Loucy (cell line): ENCODE data around the gene OGFOD3.

Experiments
- H2AFZ ChIP-seq: fragments of 200-600 bp; sonication (generic); 2 replicates; pipeline ENCODE4 v1.6.0; 2016; ENCODE audit warnings: antibody characterized with exemption, mild to moderate bottlenecking, low read length, moderate library complexity
- H3F3A ChIP-seq: fragments of 200-600 bp; 2 replicates; pipeline ENCODE4 v1.6.0; 2016; ENCODE audit warnings: antibody characterized with exemption, low read depth, mild to moderate bottlenecking
- H3K27me3 ChIP-seq: fragments of 200-600 bp; sonication (generic); 2 replicates; pipeline ENCODE4 v1.6.1; 2014; ENCODE audit warnings: low read length, mild to moderate bottlenecking; ENCODE audit not compliant: insufficient read depth, poor library complexity, severe bottlenecking
- H3K36me3 ChIP-seq: fragments of 200-600 bp; sonication (generic); 2 replicates; pipeline ENCODE4 v1.6.1; 2016; ENCODE audit warnings: low read length; ENCODE audit not compliant: insufficient read depth
- H3K4me1 ChIP-seq: fragments of 200-600 bp; sonication (generic); 2 replicates; pipeline ENCODE4 v1.5.1; 2014; ENCODE audit warnings: low read length, mild to moderate bottlenecking; ENCODE audit not compliant: insufficient read depth, poor library complexity, severe bottlenecking
- H3K4me2 ChIP-seq: fragments of 200-600 bp; sonication (generic); 2 replicates; pipeline ENCODE4 v1.6.0; 2014; ENCODE audit warnings: antibody characterized with exemption, low read length, low read depth, mild to moderate bottlenecking; ENCODE audit not compliant: poor library complexity, severe bottlenecking
- H3K4me3 ChIP-seq: fragments of 200-600 bp; sonication (generic); 2 replicates; pipeline ENCODE4 v1.5.1; 2014; ENCODE audit warnings: low read length, mild to moderate bottlenecking, mixed read lengths; ENCODE audit not compliant: poor library complexity, severe bottlenecking
- H3K79me2 ChIP-seq: fragments of 200-600 bp; sonication (generic); 2 replicates; pipeline ENCODE4 v1.6.1; 2014; ENCODE audit warnings: low read length; ENCODE audit not compliant: insufficient read depth
- H3K9ac ChIP-seq: fragments of 200-600 bp; sonication (generic); 2 replicates; pipeline ENCODE4 v1.6.0; 2014; ENCODE audit warnings: mild to moderate bottlenecking, low read depth, low read length, moderate library complexity; ENCODE audit not compliant: poor library complexity, severe bottlenecking
- H3K9me2 ChIP-seq: fragments of 200-600 bp; sonication (generic); replicated peaks from 2 replicates; pipeline ENCODE4 v1.6.1; 2016; ENCODE audit warnings: low read depth, low read length, mixed read lengths
- H3K9me3 ChIP-seq: fragments of 200-600 bp; sonication (generic); 2 replicates; pipeline ENCODE4 v1.6.1; 2014; ENCODE audit warnings: mild to moderate bottlenecking, antibody characterized with exemption, low read length, low read depth; ENCODE audit not compliant: insufficient read depth
- H4K20me1 ChIP-seq: fragments of 200-600 bp; sonication (generic); 2 replicates; pipeline ENCODE4 v1.6.0; 2014; ENCODE audit warnings: antibody characterized with exemption, low read length, mild to moderate bottlenecking; ENCODE audit not compliant: insufficient read depth, poor library complexity, severe bottlenecking
- CTCF ChIP-seq: fragments of 200-600 bp; sonication (generic); conservative IDR thresholded peaks from 2 replicates; pipeline ENCODE4 v1.5.1; 2014; ENCODE audit warnings: mild to moderate bottlenecking, antibody characterized with exemption, low read length
- EZH2phosphoT487 ChIP-seq: fragments of 200-600 bp; IDR thresholded peaks from 2 replicates; pipeline ENCODE4 v1.6.1; 2018; ENCODE audit warnings: antibody characterized with exemption, mild to moderate bottlenecking, moderate library complexity, borderline replicate concordance

Gene OGFOD3

DNA sequence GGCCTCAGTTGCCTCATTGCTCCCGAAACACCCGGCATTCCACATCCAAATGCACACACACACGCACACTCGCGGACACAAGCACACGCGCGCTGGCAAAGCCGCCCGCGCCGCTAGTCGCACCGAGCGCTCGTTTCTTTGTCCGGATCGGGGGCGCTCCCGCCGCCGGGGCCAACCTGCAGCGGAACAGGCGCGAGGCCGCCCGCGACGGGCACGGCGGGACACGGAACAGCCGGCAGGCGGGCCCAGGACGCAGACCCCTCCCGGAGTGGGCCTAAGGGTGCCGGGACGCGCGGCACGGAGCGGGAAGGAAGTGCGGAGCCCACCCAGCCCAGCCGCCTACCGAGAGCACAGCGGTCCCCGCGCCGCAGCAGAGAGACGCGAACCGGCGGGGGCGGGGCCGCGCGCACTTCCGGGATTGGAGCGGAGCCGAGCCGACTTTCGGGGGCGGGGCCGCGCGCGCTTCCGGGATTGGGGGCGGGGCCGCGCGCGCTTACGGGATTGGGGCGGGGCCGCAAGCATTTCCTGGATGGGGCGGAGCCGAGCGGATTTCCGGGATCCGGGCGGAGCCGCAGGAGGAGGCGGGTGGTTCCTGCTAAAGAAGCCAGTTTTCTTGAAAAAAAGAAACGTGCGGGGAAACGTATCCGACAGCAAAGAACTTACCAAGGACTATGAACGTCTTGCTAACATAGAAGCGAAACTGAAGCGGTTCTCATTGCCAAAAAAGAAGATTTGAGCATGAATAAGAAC lies 32.1 kb upstream of the OGFOD3 start, which contains the start of gene CYBC1:
CYBC1 (minus strand) TSS at position 396 of the 750 bp plus-strand sequence. CDS start 1,498 bp downstream, outside the sequence.
- Histone ChIP-seq H2AFZ (0 out of 2 replicates have a peak within 1 kb of the TSS, but pooled peaks have one; percentile 28), H4K20me1 (peaks cover 18% of the 10 kb centered on the region), H3K9me2 (no peaks in the 10 kb centered on the region), H3K4me3 (peak within 1 kb of the TSS; percentile 89), H3K4me2 (peak within 1 kb of the TSS; percentile 94), H3K9me3 (no peaks in the 10 kb centered on the region), H3K9ac (peak within 1 kb of the TSS; percentile 99), H3K79me2 (peaks cover 54% of the 10 kb centered on the region), H3F3A (peaks cover 15% of the 10 kb centered on the region), H3K4me1 (peaks cover 28% of the 10 kb centered on the region), H3K27me3 (no peaks in the 10 kb centered on the region), H3K36me3 (no peaks in the 10 kb centered on the region; the same call in 1 of the 2 replicates)
- no peak for TF ChIP-seq CTCF
- no peak for TF ChIP-seq EZH2phosphoT487

DNA sequence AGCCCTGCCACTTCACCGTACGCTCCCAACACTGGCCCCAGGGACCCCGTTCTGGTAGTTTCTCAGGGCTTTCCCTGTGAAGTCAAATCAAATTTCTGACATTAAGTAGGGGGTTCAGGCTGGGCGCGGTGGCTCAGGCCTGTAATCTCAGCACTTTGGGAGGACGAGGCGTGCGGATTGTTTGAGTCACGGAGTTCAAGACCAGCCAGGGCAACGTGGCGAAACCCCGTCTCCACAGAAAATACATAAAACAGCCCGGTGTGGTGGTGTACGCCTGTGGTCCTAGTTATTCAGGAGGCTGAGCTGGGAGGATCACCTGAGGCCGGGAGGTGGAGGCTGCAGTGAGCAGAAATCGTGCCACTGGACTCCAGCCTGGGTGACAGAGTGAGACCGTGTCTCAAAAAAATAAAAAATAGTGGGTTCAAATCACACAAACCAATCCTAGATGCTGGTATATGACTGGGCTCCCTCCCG lies 31.5 kb upstream of the OGFOD3 start:
- Histone ChIP-seq H3K4me2 (peak overlapping the region; percentile 80), H3K4me3 (peak overlapping the region; percentile 89), H3K36me3 (no peaks in the 10 kb centered on the region; the same call in 1 of the 2 replicates), H3K27me3 (no peaks in the 10 kb centered on the region), H3K9ac (peak overlapping the region; percentile 99), H3K79me2 (peaks cover 61% of the 10 kb centered on the region), H3K9me3 (no peaks in the 10 kb centered on the region), H4K20me1 (peaks cover 19% of the 10 kb centered on the region), H3K9me2 (no peaks in the 10 kb centered on the region), H3F3A (peaks cover 15% of the 10 kb centered on the region), H2AFZ (no peak overlapping the region), H3K4me1 (peaks cover 28% of the 10 kb centered on the region)
- TF ChIP-seq EZH2phosphoT487 (no peak), CTCF (no peak)

- H3K4me2 ChIP-seq: peak overlapping the region; percentile 80
- H3K9ac ChIP-seq: peak overlapping the region; percentile 99
- H3K4me3 ChIP-seq: peak overlapping the region; percentile 89
- no peaks in the 10 kb centered on the region for H3K9me2 ChIP-seq
- peaks cover 28% of the 10 kb centered on the region for H3K4me1 ChIP-seq
- no peak overlapping the region for H2AFZ ChIP-seq
- H3K9me3 ChIP-seq: no peaks in the 10 kb centered on the region
- peaks cover 15% of the 10 kb centered on the region for H3F3A ChIP-seq
- H3K79me2 ChIP-seq: peaks cover 63% of the 10 kb centered on the region
- peaks cover 3% of the 10 kb centered on the region; the same call in 1 of the 2 replicates for H3K36me3 ChIP-seq
- no peaks in the 10 kb centered on the region for H3K27me3 ChIP-seq
- peaks cover 19% of the 10 kb centered on the region for H4K20me1 ChIP-seq
- TF ChIP-seq CTCF: peak; percentile 29; the same call in 1 of the 2 replicates
- TF ChIP-seq EZH2phosphoT487: no peak
Measured at GRCh38 chr17:82449131-82449882, 30.9 kb upstream of the OGFOD3 start.
